PFSK-1 (cell line): ENCODE results near the gene ATXN1.

ENCODE experiments used
- FOXP2 ChIP-seq: optimal IDR thresholded peaks from 2 replicates; pipeline ENCODE3; 2011; ENCODE audit warnings: borderline replicate concordance, control low read depth, inconsistent platforms; ENCODE audit not compliant: insufficient read depth; ENCODE audit errors: extremely low read length, extremely low read depth
- POLR2AphosphoS5 ChIP-seq: IDR thresholded peaks from 2 replicates; pipeline ENCODE4 v1.6.1; 2012; ENCODE audit warnings: low read depth, mild to moderate bottlenecking, control low read depth, low read length, moderate library complexity
- REST ChIP-seq, 2 experiments: IDR thresholded peaks; 2 replicates each; pipeline versions ENCODE4 v1.6.1 to v1.8.0; 2011 to 2012; ENCODE audit warnings: low read depth in 2 of 2, low read length in 2 of 2, control low read depth in 1 of 2, inconsistent platforms in 1 of 2, mild to moderate bottlenecking in 1 of 2, moderate library complexity in 1 of 2; ENCODE audit not compliant: insufficient read depth in 1 of 2
- SIN3A ChIP-seq: IDR thresholded peaks from 2 replicates; pipeline ENCODE4 v1.6.1; 2012; ENCODE audit warnings: mild to moderate bottlenecking, low read length, moderate library complexity, borderline replicate concordance; ENCODE audit not compliant: insufficient read depth
- TAF1 ChIP-seq: IDR thresholded peaks from 2 replicates; pipeline ENCODE4 v1.6.1; 2012; ENCODE audit warnings: low read length, control low read depth, borderline replicate concordance; ENCODE audit not compliant: insufficient read depth

The ATXN1 gene

DNA sequence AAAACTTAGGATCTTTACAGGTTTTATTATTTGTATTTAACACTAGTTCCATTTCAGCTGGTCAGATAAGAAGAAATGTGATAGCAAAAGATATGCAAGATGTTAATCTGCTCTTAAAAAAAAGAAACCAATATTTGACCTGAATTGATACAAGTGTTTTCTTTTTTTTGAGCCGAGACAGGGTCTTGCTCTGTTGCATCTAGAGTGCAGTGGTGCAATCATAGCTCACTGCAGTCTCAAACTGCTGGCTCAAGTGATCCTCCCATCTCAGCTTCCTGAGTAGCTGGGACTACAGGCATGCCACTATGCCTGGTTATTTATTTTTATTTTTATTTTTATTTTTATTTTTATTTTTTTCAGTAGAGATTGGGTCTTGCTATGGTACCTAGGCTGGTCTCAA, 389.9 kb downstream of the ATXN1 start:
- TF ChIP-seq REST (IDR thresholded peaks at IDR 0.05; ENCODE audit: insufficient read depth in 1 of 2, low read depth in 2 of 2, low read length in 2 of 2) (no peak), FOXP2 (no peak), POLR2AphosphoS5 (no peak), SIN3A (no peak), TAF1 (no peak)

GRCh38 chr6:16370943-16371342, 390.3 kb downstream of the ATXN1 start:
- TF ChIP-seq FOXP2 (no peak), POLR2AphosphoS5 (no peak), TAF1 (no peak), SIN3A (no peak), REST (IDR thresholded peaks at IDR 0.05; ENCODE audit: insufficient read depth in 1 of 2, low read depth in 2 of 2, low read length in 2 of 2) (no peak)

- TF ChIP-seq TAF1 = no peak
- TF ChIP-seq SIN3A = no peak
- TF ChIP-seq FOXP2 = no peak
- TF ChIP-seq POLR2AphosphoS5 = no peak
These were observed 391.3 kb downstream of the ATXN1 start for GRCh38 chr6:16369989-16370388.

DNA sequence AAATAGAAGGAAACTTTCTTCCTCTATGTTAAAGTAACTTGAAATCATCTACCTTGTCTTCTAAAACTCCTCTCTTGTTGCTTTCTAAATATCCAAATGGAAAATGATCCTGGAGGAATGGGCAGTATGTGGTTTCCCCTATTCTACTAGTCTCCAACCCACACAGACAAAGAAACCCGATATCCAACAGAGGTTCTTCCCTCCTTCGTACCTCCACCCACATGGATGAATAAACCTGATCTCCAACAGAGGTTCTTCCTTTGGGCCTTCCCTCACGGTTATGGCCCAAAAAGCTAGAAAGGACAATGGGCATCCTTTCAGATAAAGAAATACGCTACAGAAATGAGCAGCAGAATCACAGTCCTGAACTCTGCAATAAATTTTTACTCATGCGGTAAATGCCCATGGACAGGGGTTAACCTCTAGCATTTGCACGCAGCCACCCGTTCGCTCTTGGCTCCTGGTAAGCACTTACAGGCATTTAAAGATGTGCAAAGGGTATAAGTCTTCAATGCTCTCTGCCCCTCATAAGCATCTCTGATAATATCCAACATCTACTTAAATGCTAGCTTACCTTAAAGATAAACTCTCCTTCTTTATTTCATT, 392.0 kb downstream of the ATXN1 start:
- TF ChIP-seq POLR2AphosphoS5 (0 out of 2 replicates have a peak, but pooled peaks have one; percentile 15), TAF1 (no peak), REST (IDR thresholded peaks at IDR 0.05; ENCODE audit: insufficient read depth in 1 of 2, low read depth in 2 of 2, low read length in 2 of 2) (no peak)

GRCh38 chr6:16367571-16367970, 393.7 kb downstream of the ATXN1 start:
- TF ChIP-seq TAF1 (no peak), REST (IDR thresholded peaks at IDR 0.05; ENCODE audit: insufficient read depth in 1 of 2, low read depth in 2 of 2, low read length in 2 of 2) (no peak), SIN3A (no peak)
